ENCODE data around the gene VWC2L.

The VWC2L gene

GRCh38 chr2:214471382-214471781, 60.5 kb downstream of the VWC2L start:
- DNase-seq: no peak

DNA sequence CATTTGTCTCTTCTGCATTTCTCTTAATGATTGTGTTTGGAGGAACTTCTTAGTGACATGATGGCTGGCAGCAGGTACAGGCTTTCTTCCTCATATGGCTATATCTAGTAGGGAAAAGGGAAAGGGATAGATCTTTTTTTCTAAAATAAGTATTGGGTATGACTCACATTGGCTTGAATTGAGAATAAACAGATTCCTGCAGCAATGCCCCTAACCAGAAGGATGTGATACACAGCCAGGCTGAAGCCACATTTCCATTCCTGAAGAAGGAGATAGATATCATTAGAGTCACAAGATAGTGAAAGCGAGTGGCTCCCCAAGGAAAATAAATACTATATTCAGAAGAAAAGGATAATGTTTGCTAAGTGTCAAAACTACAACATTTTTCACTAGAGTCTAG, 61.1 kb downstream of the VWC2L start:
- no peak for DNase-seq

- DNase-seq: no peak
Measured at GRCh38 chr2:214477305-214477704, 66.5 kb downstream of the VWC2L start.

DNA sequence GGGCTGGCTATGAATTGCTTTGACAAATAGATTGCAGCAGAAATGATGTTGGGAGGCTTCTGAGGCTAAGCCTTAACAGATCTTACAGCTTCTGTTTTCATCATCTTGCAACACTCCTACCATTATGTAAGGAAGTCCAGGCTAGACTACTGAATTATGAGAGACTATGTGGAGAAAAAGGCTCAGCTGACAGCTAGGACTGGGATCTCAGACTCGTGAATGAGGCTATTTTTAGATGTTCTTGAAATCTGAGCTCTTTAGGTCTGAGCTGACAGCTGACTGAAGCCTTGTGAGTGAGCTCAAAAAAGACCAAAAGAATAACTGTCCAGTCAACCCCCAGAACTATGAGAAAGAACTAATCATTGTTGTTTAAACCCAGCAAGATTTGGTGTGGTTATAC, 70.3 kb downstream of the VWC2L start:
- DNase-seq: no peak

DNA sequence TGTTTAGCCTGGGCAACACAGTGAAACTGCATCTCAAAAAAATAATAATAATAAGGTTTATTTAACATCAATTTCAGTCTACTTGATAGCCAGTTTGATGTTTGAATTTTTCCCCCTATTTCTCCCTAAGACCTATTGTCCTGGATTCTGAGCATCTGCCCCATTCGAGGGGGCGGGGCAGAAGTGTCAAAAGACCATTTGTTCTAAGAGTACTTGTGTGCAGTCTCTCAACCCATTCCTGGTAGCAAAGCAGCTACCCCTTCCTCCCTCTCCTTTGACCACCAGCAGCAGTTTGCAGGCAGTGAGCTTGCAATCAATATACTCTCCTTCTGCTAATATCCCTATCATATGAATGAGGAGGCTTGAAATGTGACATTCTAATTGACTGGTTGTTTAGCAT, 71.9 kb downstream of the VWC2L start:
- no peak for DNase-seq

- no peak for DNase-seq
Measured at GRCh38 chr2:214484239-214484638, 73.4 kb downstream of the VWC2L start.

GRCh38 chr2:214484701-214485100, 73.8 kb downstream of the VWC2L start:
- DNase-seq: no peak

DNA sequence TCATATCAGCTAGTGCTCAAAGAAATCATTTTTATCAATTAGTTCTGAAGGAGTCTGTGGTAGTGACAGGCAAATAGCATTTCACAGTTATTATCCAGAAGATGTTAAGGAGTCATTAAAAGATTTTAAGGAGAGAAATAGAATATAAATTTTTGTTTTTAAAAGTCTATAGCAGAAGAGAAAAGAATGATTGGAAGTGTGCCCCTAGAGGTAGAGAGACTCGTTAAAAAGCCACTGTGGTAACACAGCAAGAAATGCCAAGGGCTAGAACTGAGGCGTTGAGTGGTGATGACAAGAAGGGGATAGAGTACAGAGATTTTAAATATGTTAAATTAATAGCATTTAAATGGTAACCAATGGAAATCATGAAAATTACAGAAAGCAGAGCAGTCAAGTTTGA, 78.3 kb downstream of the VWC2L start:
- DNase-seq: no peak

- DNase-seq: no peak
Measured at GRCh38 chr2:214489702-214490101, 78.8 kb downstream of the VWC2L start.

- no peak for DNase-seq
Measured at GRCh38 chr2:214492152-214492551, 81.3 kb downstream of the VWC2L start.

- no peak for DNase-seq
Measured at GRCh38 chr2:214492608-214493007, 81.8 kb downstream of the VWC2L start.

- no peak for DNase-seq
Measured at GRCh38 chr2:214497489-214497888, 86.6 kb downstream of the VWC2L start.

DNA sequence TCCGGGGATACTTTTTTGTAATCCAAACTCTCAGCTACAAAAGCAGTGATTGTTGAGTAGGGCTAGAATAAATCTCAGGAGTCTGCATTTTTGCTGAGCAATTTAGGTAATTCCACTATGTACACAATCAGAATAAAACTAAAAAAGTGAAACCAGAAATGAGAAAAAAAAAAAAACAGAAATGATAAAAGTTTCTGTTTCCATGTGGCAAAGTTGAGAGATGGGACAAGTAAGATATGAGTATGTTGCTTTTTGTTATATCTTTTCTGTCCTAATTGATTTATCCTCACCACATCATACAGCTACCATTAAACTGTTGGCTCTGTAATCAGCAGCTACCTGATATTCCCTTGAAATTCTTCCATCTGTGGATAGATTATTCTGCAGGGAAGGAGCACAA, 92.7 kb downstream of the VWC2L start:
- DNase-seq: no peak

DNA sequence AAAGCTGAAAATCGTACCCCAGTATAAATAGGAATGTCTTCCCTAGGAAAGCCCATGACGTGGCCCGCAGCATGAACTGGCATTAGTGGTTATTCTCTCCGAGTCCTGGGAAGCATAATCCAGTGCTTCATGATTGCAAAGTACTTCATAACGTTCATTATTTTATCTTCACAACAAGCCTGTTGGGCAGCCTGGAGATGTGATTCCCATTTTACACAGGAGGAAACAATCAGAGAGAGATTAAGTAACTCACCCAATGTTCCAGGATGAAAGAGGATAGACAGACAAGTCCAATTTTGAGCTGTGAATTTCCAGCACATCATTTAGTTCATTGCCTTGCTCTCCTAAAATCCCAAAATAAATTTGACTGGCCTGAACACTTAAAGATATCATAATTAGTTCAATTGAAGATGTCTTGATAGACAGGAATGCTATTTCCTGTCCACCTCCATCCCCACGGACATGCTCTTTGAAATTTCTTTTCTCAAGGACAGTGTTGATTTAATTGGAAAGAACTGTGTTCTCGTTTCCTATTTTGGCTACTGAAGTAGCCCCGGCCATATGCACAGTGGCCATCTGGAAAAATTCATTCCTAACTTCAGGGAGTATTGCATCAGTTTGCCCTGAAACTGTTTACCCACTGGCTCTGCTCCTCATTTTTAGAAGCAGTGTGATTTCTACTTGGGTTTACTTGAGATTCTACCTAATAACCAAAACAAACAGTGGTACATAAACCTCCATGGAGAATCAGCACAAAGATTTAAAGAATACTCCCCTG, 93.9 kb downstream of the VWC2L start:
- DNase-seq: no peak

DNA sequence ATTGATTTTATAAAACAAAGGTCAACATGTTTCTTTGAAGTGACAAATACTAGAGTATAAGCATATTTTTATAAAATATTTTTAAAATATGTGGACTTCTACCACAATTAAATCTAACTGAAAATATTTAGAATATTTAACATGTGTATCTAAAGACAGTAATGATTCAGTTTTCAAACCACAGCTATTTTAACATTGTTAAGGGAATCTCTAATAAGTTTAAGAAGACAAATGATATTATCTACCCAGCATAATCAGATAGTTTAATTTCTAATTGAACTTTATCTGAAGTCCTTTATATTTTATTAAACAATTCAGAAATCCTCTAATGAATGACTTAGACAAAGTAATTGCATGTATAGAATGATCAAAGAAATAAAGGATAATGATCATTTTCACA, 96.2 kb downstream of the VWC2L start:
- no peak for DNase-seq

- no peak for DNase-seq
Measured at GRCh38 chr2:214514704-214515103, 103.8 kb downstream of the VWC2L start.

- no peak for DNase-seq
Measured at GRCh38 chr2:214515111-214515510, 104.3 kb downstream of the VWC2L start.

- DNase-seq: no peak
Measured at GRCh38 chr2:214519258-214519818, 108.5 kb downstream of the VWC2L start.

DNA sequence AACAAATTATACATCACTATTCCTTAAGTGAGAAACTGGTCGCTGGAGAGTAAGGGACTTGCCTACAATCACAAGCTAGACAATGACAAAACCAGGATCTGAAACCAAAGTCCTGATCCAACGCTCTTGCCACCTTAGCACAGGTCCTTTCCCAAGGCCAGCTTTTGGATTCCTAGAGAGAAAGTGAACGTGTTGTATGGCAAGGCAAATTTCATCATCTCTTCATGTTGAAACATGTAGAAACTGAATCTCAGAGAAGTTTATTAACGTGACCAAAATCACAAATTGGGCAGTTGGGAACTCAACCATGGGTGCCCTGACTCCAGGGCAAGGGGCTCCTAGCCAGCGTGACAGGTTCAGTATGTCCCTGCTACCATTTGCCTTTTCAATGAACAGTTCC, 118.2 kb downstream of the VWC2L start:
- no peak for DNase-seq

DNA sequence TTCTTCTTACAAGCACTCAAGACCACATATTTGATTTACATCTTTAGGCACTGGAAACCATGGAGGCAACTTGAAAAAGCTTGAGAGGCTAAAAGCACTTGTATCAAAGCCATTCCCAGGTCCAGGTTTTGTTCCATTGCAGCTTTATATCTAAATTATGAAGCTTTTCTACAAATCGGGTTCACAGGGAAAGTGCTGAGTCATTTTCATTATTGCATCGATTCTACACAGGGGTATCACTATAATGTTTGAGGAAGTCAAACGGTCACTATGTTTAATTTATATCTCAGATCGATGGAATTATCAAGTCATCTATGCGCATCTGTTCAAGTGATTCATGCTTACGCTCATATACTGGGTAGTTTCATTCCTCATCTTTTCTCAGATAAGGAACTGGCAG, 118.7 kb downstream of the VWC2L start:
- DNase-seq: no peak

GRCh38 chr2:214533541-214533940, 122.7 kb downstream of the VWC2L start:
- no peak for DNase-seq

- no peak for DNase-seq
Measured at GRCh38 chr2:214536625-214537024, 125.8 kb downstream of the VWC2L start.

DNA sequence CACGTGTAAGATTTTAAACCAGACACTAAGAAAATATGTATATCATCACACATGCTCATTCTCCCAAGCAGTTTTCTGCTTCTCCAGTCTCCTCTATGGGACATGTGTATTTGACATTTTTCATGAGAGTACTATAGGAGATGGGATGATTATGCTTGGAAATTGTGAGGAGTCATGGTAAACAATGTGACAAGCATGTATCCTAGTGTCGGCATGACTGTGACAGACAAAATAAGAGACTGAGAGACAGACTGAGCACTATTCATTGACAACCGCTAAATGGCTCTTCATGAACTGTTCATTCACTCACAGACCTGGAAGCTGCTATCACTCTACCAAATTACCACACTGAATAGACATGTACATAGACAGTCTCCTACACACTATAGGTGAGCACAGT, 127.1 kb downstream of the VWC2L start:
- no peak for DNase-seq

DNA sequence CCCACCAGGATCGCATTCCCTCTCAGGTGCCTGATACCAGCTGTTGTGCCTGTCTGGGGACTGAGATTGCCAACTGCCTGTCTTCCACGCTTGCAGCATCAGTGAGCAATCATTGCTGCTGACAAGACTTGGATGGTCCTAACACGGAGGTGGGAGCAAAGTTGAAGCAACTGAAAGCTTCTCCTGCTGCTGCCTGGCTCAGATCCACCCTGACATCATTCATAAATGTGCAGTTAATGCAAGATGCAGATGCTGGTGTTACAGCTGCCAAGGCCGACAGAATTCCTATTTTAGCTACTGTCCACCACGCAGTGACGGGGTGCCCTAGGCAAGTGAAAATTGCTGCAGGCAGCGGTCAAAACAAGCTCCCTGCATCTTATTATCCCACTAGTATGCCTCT, 131.4 kb downstream of the VWC2L start:
- DNase-seq: no peak

GRCh38 chr2:214542866-214543265, 132.0 kb downstream of the VWC2L start:
- no peak for DNase-seq
